Activated CD8-positive, alpha-beta memory T cell treated with anti-CD3 and anti-CD28 coated beads for 48 hours (primary cell): ENCODE measurements around the gene RASSF1.

Experiments
- DNase-seq, 3 experiments: peaks; one replicate each; pipeline ENCODE4 v3.0.0-alpha.2; 2020; ENCODE audit warnings: low read depth in 2 of 3, low spot score in 2 of 3

Gene RASSF1

DNA sequence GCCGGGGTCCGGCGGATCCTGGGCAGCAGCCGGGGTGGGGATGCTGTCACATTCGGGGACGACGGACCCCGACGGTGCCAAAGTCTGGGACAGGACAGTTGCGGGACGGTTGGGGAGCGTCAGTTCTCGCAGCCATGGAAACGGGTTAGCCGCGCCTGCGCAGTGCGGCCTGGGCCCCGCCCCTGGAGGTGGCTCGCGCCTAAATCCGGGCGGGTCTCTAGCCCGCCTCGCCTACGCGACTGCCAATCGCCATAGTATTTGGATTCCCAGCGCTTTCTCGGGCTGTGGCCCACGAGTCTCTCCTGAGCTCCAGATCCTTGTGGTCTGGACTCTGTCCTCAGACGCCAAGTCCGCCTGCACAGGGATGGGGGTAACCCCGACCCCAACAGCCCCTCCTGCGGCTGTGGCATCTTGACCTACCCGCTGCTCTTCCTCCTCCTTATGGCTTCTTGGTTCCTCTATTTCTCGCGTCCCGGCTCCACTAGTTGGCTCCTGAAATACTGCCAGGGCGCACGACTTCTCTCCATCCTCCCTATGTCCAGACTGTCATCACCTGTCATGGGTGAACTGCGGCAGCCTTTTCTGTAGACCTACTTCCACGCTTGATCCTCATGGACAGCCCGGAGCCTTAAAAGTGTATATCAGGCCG, 5.1 kb upstream of the RASSF1 start, which contains the start of gene ZMYND10:
TSS of gene ZMYND10 (minus strand) at position 147 of the 649 bp plus-strand sequence. CDS start 153 bp downstream, outside the sequence.
- DNase-seq: peak in 1 of 3 experiments; percentile 57

DNA sequence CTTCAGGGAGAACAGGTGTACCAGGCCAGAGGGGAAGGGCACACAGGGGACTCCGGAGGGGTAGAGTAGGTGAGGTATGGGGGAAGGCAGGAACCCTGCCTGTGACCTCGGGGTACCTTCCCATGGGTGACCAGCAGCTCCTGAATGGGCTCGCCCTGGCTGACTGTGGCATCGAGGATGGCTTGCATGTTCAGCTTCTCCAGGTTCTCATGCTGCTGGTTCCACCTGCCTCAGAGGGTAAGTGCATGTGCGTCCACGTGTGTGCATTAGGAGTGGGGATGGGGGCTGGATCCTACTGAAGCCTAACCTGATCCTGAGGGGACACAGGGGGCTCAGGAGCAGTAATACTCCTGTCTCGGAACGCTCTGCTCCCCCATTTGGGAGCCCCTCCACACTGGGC, 4.4 kb upstream of the RASSF1 start:
- no peak for DNase-seq

- no peak for DNase-seq
Measured at GRCh38 chr3:50342813-50343633, 2.4 kb upstream of the RASSF1 start.

- DNase-seq: no peak
Measured at GRCh38 chr3:50341996-50342650, 1.5 kb upstream of the RASSF1 start.

- no peak for DNase-seq
Measured at GRCh38 chr3:50341537-50341936, 901 bp upstream of the RASSF1 start.

DNA sequence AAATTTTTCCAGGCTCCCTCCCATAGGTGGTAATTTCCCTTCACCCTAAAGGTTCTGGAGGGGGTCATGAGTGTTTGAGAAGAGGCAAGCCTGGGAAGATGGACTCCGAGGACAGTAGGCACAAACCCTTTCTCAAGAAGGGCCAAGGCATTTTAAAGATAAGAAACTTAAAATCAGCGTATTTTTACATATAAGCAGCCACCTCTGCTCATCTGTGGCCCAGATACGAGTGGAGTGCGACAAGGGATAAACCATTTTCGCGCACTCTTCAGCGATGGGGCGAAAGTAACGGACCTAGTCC, 539 bp downstream of the RASSF1 start:
- no peak for DNase-seq

DNA sequence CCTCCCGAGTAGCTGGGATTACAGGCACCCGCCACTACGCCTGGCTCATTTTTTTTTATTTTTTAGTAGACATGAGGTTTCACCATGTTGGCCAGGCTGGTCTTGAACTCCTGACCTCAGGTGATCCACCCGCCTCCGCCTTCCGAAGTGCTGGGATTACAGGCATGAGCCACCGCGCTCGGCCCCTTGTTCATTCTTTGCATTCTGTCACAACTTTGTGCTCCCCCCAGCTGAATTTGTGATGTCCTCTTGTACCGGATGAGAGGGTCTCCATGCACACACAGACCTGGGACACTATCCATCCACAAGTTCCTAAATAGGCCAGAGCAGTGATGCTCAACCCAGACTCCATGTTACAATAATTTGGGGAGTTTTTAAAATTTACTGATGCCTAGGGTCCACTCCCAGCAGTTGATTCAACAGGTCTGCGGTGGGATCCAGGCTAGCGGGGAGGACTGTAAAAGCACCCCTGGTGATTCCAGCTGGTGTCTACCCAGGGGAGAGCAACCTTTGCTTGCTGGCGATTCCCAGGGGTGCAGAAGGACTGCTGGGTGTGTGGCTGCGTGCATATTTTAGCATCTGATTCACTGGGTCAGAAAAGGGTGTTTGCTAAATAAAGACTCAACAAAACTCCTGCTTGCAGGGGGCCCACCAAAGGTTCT, 1.0 kb downstream of the RASSF1 start:
- no peak for DNase-seq

DNA sequence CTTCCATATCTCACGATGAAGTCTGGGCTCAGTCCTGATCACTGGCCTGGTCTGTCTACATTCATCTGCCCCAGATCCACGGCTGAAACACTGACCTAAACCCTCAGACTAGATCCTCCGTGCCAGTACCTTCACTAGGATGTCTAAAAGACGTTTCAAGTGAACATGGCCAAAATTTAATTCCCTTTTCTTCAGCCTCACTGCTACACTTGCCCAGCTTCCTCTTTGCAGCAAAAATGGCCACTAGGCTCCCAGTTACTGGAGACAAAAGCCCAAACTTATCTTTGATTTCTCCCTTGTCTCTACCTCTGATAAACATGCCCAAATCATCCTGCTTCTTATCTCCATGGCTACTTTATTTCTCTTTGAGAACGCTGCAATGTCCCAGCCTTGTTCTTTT, 1.7 kb downstream of the RASSF1 start:
- no peak for DNase-seq

GRCh38 chr3:50337175-50337861, 3.3 kb downstream of the RASSF1 start:
- peak; percentile 87 to 94 (median 90) for DNase-seq

DNA sequence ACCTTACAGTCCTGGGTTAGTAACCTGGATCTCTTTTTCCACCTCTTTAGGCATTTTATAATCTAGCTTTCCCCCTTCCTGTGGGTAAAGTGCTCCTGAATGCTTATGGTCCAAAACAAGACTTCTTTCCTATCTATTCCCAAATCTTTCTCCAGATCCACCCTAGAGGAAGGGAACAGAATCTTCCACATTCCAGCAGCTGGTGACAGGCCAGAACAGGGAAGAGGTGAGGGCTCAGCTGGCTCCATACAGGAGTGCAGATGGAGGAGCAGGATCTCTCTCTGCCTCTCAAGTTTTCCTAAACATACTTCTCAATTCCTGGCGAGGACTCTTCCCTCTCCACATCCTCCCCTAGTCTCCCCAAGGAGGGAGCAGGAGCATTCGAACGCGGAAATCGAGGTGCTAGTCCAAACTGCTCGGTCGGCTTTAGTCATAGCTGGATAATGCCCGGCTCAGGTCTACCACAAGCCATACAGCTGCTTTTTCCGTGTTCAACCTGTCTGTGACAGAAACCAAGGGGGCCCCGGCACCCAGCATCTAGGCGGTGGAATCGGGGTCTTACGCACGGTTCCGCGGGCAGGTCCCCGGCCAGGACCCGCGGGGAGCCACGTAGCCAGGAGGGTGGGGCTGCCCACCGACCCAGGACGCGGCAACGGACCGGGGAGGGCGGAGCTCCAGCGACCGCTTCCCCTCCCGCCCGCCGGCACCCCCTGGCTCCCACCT, 4.0 kb downstream of the RASSF1 start:
- no peak for DNase-seq

GRCh38 chr3:50334339-50335075, 6.1 kb downstream of the RASSF1 start:
- no peak for DNase-seq

- no peak for DNase-seq
Measured at GRCh38 chr3:50333744-50334328, 6.8 kb downstream of the RASSF1 start.

DNA sequence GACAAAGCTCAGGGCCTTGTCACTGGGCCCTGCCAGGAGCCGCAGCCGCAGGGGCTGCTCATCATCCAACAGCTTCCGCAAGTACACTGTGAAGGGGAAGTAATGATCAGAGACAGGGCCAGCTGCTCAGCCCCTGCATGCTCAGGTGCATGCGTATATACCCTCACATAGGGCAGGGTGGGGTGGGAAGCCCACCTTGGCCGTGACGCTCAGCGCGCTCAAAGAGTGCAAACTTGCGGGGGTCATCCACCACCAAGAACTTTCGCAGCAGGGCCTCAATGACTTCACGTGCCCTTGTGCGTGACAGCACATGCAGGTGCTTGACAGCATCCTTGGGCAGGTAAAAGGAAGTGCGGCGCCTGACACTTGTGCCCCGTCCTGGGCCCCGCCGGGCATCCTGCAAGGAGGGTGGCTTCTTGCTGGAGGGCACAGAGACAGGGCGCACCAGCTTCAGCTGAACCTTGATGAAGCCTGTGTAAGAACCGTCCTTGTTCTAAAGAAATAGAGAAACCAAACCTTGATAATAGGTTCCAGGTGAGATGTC, 9.2 kb downstream of the RASSF1 start:
- DNase-seq: no peak

DNA sequence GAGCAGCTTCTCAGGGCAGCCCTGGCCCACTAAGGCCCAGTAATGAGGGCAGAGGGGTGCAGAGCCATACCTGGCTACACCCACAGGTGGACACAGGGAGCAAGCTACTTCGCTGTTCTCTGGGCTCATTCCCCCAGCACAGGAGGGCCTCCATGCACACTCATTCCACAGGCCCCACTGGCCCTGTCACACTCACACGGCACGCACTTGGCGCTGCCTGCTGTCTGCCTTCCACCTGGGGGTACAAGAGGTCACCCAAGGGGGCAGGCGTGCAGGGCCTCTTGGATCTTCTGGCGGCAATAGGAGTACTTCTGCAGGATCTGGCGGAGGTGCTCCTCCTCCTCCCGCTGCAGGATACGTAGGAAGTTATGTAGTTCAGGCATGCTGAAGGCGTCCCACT, 10.3 kb downstream of the RASSF1 start:
- DNase-seq: no peak

- peak; percentile 81 to 88 (median 82) for DNase-seq
Measured at GRCh38 chr3:50327943-50328691, 12.5 kb downstream of the RASSF1 start, which contains the start of gene TUSC2. Gene TUSC2, minus strand, starts transcription at chr3:50328223. Its CDS starts 124 bp downstream, at chr3:50328099.

GRCh38 chr3:50327129-50327528, 13.5 kb downstream of the RASSF1 start:
- no peak for DNase-seq

DNA sequence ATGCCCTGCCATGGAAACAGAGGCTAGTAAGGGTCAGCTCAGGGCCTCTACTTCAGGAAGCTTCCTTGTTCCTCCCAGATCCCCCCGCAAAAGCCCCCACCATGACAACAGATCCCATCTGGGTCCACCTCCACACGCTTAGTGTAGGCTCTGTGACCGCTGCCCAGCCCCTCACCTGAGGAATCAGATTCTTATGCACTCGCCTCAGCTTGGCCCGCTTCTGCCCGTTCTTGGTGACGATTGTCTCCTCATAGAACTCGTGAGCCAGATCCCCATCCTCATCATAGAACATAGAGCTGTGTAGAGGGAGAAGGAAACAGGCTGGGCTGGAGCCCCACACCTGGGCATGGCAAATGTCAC, 14.5 kb downstream of the RASSF1 start:
- no peak for DNase-seq

GRCh38 chr3:50325497-50326181, 15.0 kb downstream of the RASSF1 start:
- no peak for DNase-seq
